ENCODE data around the gene LMNTD2. TPM values are rescaled to one million over a fixed set of nuclear protein-coding genes. Genes with fewer than 3 reads are reported as not detected.

LMNTD2 gene
- total RNA-seq, 1 donor: 2.2 TPM

- no peak for DNase-seq (ENCODE audit: low read depth)
- H3K4me3 ChIP-seq (ENCODE audit: low read depth, low read length): no peak overlapping the region
- TF ChIP-seq, protein P1, sequence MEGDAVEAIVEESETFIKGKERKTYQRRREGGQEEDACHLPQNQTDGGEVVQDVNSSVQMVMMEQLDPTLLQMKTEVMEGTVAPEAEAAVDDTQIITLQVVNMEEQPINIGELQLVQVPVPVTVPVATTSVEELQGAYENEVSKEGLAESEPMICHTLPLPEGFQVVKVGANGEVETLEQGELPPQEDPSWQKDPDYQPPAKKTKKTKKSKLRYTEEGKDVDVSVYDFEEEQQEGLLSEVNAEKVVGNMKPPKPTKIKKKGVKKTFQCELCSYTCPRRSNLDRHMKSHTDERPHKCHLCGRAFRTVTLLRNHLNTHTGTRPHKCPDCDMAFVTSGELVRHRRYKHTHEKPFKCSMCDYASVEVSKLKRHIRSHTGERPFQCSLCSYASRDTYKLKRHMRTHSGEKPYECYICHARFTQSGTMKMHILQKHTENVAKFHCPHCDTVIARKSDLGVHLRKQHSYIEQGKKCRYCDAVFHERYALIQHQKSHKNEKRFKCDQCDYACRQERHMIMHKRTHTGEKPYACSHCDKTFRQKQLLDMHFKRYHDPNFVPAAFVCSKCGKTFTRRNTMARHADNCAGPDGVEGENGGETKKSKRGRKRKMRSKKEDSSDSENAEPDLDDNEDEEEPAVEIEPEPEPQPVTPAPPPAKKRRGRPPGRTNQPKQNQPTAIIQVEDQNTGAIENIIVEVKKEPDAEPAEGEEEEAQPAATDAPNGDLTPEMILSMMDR (IDR thresholded peaks at IDR 0.05; ENCODE audit: insufficient read depth, low read depth, low read length): no peak
Observed at GRCh38 chr11:545171-545570, 15.4 kb downstream of the LMNTD2 start.

DNA sequence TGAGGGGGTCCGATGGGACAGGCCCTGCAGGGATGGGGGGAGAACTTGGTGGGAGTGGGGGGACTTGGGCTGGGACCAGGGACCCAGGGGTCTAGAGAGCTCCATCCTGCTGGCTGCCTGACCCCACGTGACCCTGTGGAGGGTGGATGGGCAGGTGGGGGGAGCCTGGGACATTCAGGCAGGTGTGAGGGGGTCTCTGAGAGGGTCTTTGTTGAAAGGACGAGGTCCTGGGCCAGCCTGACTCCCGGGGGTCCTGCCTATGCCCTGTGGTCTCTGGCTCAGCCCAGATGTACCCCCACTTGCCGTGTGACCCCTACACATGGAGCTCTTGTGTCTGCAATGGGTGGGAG, 15.7 kb downstream of the LMNTD2 start:
- TF ChIP-seq, protein P1 (IDR thresholded peaks at IDR 0.05; ENCODE audit: insufficient read depth, low read depth, low read length): no peak
- DNase-seq (ENCODE audit: low read depth): no peak
- H3K4me3 ChIP-seq (ENCODE audit: low read depth, low read length): no peak overlapping the region

GRCh38 chr11:541433-541885, 19.1 kb downstream of the LMNTD2 start:
- TF ChIP-seq, protein P1 (IDR thresholded peaks at IDR 0.05; ENCODE audit: insufficient read depth, low read depth, low read length): no peak
- DNase-seq (ENCODE audit: low read depth): no peak

GRCh38 chr11:540583-541432, 19.7 kb downstream of the LMNTD2 start:
- DNase-seq (ENCODE audit: low read depth): no peak
- H3K4me3 ChIP-seq (ENCODE audit: low read depth, low read length): no peak overlapping the region
- TF ChIP-seq, protein P1 (IDR thresholded peaks at IDR 0.05; ENCODE audit: insufficient read depth, low read depth, low read length): no peak

More at GRCh38 chr11:541433-541885, 19.1 kb downstream of the LMNTD2 start:
- no peak overlapping the region for H3K4me3 ChIP-seq (ENCODE audit: low read depth, low read length)

GRCh38 chr11:539971-540481, 20.5 kb downstream of the LMNTD2 start:
- no peak overlapping the region for H3K4me3 ChIP-seq (ENCODE audit: low read depth, low read length)
- no peak for DNase-seq (ENCODE audit: low read depth)
- TF ChIP-seq, protein P1 (IDR thresholded peaks at IDR 0.05; ENCODE audit: insufficient read depth, low read depth, low read length): no peak

DNA sequence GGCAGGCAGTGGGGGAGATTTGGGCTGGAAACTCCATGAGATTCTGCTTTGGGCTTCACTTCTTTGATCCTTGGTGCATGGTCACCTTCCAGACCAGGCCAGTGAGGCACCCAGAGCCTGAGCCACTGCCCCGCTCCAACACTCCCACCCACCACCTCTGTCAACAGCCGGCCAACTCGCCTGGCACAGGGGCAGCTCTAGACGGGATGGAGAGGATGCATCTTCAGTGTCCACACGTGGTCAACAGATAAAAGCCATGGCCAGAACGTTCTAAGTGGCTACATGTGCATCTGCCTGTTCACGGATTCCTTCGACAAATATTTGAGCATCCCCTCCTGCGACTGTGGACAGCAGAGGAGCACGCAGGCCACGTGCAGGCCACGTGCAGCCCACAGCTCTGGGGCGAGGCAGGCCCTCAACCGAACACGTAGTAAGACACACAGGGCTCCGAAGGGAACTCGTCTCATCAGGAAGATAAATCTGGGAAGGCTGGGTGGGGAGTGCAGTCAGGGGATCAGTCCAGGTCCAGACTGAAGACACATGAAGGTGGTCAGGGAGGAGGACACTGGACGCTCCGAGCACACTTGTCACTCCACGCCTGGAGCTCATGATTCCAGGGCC, 22.0 kb downstream of the LMNTD2 start:
- no peak overlapping the region for H3K4me3 ChIP-seq (ENCODE audit: low read depth, low read length)
- DNase-seq (ENCODE audit: low read depth): no peak
- TF ChIP-seq, protein P1 (IDR thresholded peaks at IDR 0.05; ENCODE audit: insufficient read depth, low read depth, low read length): no peak
